Prostate gland (tissue), 2 donors: Measurements from ENCODE around the gene KIF1B. TPM values are rescaled to one million over a fixed set of nuclear protein-coding genes. Genes with fewer than 3 reads are reported as not detected.

Source experiments
- DNase-seq: peaks from one replicate; pipeline ENCODE4 v3.0.0-alpha.2; 2019; ENCODE audit warnings: low spot score
- H3K27ac ChIP-seq, 2 donors: fragments of 200-600 bp; sonication (generic); 2 replicates each; pipeline ENCODE4 v1.5.1; 2017 to 2019
- H3K27me3 ChIP-seq: fragments of 200-600 bp; sonication (generic); replicated peaks from 2 replicates; pipeline ENCODE4 v1.5.1; 2019; ENCODE audit not compliant: insufficient read depth
- H3K36me3 ChIP-seq, 2 donors: fragments of 200-600 bp; sonication (generic); 1 replicate in 1 of 2; 2 replicates in 1 of 2; pipeline versions ENCODE4 v1.5.1 to v1.8.1; 2017 to 2019
- H3K4me1 ChIP-seq: fragments of 200-600 bp; sonication (generic); replicated peaks from 2 replicates; pipeline ENCODE4 v1.5.1; 2019
- H3K4me3 ChIP-seq, 2 donors: fragments of 200-600 bp; sonication (generic); 2 replicates each; pipeline ENCODE4 v1.5.1; 2017 to 2019
- H3K9me3 ChIP-seq: fragments of 200-600 bp; sonication (generic); 2 replicates; pipeline ENCODE4 v1.5.1; 2017
- POLR2A ChIP-seq: fragments of 450-650 bp; IDR thresholded peaks from one replicate; pipeline ENCODE4 v1.6.1; 2016; ENCODE audit warnings: antibody characterized with exemption, mild to moderate bottlenecking
- POLR2AphosphoS5 ChIP-seq: sonication (generic); formaldehyde crosslinking; IDR thresholded peaks from one replicate; pipeline ENCODE4 v1.6.1; 2017; ENCODE audit warnings: antibody characterized with exemption
- whole genome bisulfite sequencing: methylation state at CpG from one replicate; pipeline ENCODE4 v1.1.5; 2018; 5-methylcytosine and 5-hydroxymethylcytosine counted together
- intact Hi-C: fragments of 100-400 bp; cut with DNase I; formaldehyde crosslinking; loops from one replicate; pipeline ENCODE4 v1.14.2; 2022
- total RNA-seq, 2 donors: library from RNA; depleted of rRNA; stranded (reverse); fragments of >200 nt; gene quantifications; one replicate each; pipeline ENCODE4 v1.1.0, GENCODE V29; 2016
- TF ChIP-seq, protein P1 (sequence below), 4 experiments: fragments of 200-600 bp in 2 of 4; fragments of 450-650 bp in 2 of 4; sonication (generic) in 2 of 4; IDR thresholded peaks; 1 replicate in 3 of 4; 2 replicates in 1 of 4; pipeline ENCODE4 v1.5.1; 2016 to 2019; ENCODE audit warnings: antibody characterized with exemption in 4 of 4, mild to moderate bottlenecking in 2 of 4, moderate library complexity in 2 of 4

The KIF1B gene
- total RNA-seq, 2 donors from 2014 or later, result 31.3 to 56.8 TPM

DNA sequence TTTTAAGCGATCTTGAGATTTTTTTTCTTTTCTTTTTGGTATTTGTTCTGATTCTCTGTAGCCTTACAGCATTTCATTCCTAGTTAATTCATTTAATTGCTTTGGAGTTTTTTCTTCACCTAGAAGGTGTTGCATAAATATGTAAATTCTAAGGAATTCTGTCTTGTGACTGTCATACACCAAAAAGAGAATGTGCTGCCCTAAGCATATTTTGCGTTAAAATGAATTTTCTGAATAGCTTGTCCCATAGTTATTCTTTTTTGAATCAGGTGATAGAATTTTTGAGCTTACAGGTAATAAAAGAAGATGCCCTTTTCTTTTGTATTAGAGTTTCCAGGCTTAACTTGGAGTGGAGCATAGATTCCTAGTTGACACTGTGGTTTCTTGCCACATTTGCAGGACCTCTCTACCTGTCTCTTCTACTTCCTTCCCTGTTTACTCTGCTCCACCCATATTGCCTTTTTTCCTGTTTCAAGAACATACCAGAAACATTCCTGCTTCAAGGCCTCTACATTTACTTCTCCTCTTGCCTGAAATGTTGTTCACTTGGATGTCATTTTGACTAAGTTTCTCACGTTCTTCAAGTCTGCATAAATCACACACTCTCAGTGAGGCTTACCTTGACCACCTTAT, 53.2 kb downstream of the KIF1B start:
- TF ChIP-seq POLR2A (no peak), POLR2AphosphoS5 (no peak)
- TF ChIP-seq, protein P1, sequence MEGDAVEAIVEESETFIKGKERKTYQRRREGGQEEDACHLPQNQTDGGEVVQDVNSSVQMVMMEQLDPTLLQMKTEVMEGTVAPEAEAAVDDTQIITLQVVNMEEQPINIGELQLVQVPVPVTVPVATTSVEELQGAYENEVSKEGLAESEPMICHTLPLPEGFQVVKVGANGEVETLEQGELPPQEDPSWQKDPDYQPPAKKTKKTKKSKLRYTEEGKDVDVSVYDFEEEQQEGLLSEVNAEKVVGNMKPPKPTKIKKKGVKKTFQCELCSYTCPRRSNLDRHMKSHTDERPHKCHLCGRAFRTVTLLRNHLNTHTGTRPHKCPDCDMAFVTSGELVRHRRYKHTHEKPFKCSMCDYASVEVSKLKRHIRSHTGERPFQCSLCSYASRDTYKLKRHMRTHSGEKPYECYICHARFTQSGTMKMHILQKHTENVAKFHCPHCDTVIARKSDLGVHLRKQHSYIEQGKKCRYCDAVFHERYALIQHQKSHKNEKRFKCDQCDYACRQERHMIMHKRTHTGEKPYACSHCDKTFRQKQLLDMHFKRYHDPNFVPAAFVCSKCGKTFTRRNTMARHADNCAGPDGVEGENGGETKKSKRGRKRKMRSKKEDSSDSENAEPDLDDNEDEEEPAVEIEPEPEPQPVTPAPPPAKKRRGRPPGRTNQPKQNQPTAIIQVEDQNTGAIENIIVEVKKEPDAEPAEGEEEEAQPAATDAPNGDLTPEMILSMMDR (IDR thresholded peaks at IDR 0.05), result no peak
- Histone ChIP-seq H3K36me3 (no peaks in the 10 kb centered on the region), H3K27ac (no peak overlapping the region), H3K4me3 (no peak overlapping the region), H3K4me1 (no peaks in the 10 kb centered on the region), H3K9me3 (no peaks in the 10 kb centered on the region), H3K27me3 (no peaks in the 10 kb centered on the region)
- intact Hi-C loops, result no loop called here
- WGBS, result 93% methylated on average over 3 of the region's 3 CpGs
- DNase-seq, result no peak

DNA sequence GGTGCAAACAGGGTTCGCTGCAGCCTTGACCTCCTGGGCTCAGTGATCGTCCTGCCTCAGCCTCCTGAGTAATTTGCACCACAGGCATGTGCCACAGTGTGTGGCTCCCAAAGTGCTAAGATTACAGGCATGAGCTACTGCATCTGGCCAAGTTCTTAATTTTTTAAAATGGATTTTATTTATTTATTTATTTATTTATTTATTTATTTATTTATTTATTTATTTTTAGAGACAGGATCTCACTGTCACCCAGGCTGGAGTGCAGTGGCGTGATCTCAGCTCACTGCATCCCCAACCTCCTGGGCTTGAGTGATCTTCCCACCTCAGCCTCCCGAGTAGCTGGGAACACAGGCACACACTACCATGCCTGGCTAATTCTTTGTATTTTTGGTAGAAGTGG, 54.7 kb downstream of the KIF1B start:
- H3K4me1 ChIP-seq, result no peaks in the 10 kb centered on the region
- intact Hi-C loops, result no loop called here

DNA sequence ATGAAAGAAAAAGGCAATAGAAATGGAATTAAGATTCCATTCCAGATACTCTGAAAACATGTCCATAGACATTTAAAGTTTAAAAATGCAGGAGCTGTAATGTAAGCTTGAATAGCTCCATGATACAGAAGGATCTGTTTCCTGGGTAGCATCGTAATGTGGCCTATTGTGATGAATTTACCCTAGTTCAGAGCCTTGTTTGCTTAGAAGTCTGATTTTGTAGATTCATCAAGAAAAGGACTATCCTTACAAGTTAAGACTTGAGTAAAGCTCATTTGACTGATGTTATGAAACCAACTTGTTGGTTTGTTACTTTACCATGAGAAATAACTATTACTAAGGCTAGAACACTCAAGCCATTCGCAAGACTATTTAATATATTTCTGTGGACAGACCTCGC, 55.5 kb downstream of the KIF1B start:
- no peaks in the 10 kb centered on the region for H3K27me3 ChIP-seq
- no peak for TF ChIP-seq POLR2A
- TF ChIP-seq, protein P1 (IDR thresholded peaks at IDR 0.05), result no peak
- no peak for TF ChIP-seq POLR2AphosphoS5
- no peaks in the 10 kb centered on the region for H3K4me1 ChIP-seq
- no peak overlapping the region for H3K27ac ChIP-seq
- H3K4me3 ChIP-seq, result no peak overlapping the region
- WGBS, result 71% methylated on average over 3 of the region's 3 CpGs
- no peaks in the 10 kb centered on the region for H3K9me3 ChIP-seq
- no peaks in the 10 kb centered on the region for H3K36me3 ChIP-seq
- no peak for DNase-seq
- intact Hi-C loops, result no loop called here

More for the DNA sequence above, 54.7 kb downstream of the KIF1B start:
- DNase-seq, result no peak
- Histone ChIP-seq H3K27me3 (no peaks in the 10 kb centered on the region), H3K27ac (no peak overlapping the region), H3K4me3 (no peak overlapping the region), H3K36me3 (no peaks in the 10 kb centered on the region), H3K9me3 (no peaks in the 10 kb centered on the region)
- WGBS, result 92% methylated on average over 4 of the region's 4 CpGs
- TF ChIP-seq POLR2AphosphoS5 (no peak), POLR2A (no peak)
- TF ChIP-seq, protein P1 (IDR thresholded peaks at IDR 0.05), result no peak

DNA sequence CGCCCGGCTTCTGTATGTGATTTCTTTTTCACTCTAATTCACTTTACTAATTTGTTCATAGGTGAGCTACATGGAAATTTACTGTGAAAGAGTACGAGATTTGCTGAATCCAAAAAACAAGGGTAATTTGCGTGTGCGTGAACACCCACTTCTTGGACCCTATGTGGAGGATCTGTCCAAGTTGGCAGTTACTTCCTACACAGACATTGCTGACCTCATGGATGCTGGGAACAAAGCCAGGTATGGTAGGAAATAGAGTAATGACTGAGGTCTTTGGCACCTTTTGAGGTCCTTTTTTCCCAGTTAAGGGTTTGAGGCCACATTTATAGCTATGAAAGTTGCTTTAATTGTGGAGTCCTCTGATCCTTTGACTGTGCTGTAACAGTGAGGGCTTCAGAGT, 56.9 kb downstream of the KIF1B start:
- TF ChIP-seq, protein P1 (IDR thresholded peaks at IDR 0.05), result no peak
- TF ChIP-seq POLR2A (no peak), POLR2AphosphoS5 (no peak)
- WGBS, result 97% methylated on average over 5 of the region's 5 CpGs
- no peak overlapping the region for H3K27ac ChIP-seq
- no peak overlapping the region for H3K4me3 ChIP-seq
- intact Hi-C loops, result no loop called here
- H3K27me3 ChIP-seq, result no peaks in the 10 kb centered on the region
- H3K4me1 ChIP-seq, result no peaks in the 10 kb centered on the region
- no peaks in the 10 kb centered on the region for H3K9me3 ChIP-seq
- no peak for DNase-seq
- H3K36me3 ChIP-seq, result no peaks in the 10 kb centered on the region

DNA sequence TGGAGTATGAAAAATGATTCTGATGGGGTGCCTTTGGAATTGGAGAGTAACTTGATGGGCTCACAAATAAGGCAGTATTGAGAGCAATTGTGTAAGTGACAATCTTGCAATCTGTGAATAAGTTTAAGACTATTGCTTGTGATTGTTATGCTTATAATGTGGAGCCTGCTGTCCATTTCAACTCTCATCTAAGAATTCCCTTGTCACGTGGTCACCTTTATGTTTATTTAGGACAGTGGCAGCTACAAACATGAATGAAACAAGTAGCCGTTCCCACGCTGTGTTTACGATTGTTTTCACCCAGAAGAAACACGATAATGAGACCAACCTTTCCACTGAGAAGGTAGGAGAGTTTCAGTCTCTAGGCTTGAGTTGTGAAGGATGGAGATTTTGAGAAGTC, 57.6 kb downstream of the KIF1B start:
- Histone ChIP-seq H3K36me3 (no peaks in the 10 kb centered on the region), H3K4me1 (no peaks in the 10 kb centered on the region), H3K27me3 (no peaks in the 10 kb centered on the region), H3K27ac (no peak overlapping the region), H3K4me3 (no peak overlapping the region), H3K9me3 (no peaks in the 10 kb centered on the region)
- intact Hi-C loops, result no loop called here
- 72% methylated on average over 5 of the region's 5 CpGs for WGBS
- DNase-seq, result no peak
- TF ChIP-seq POLR2AphosphoS5, result no peak
